ENCODE results near the gene THOP1. TPM values are rescaled to one million over a fixed set of nuclear protein-coding genes. Genes with fewer than 3 reads are reported as not detected.

Gene THOP1
- total RNA-seq, 4 donors from 2014 or later, result 35.8 to 91.8 (median 42.9) TPM

- DNase-seq (ENCODE audit: low spot score in 2 of 2), result no peak
- H3K4me3 ChIP-seq, result no peak overlapping the region
- no peaks in the 10 kb centered on the region for H3K27me3 ChIP-seq
- 91% methylated on average over 20 to 22 of the region's 23 CpGs for WGBS, 2 donors
- H3K4me1 ChIP-seq, result no peaks in the 10 kb centered on the region
- H3K36me3 ChIP-seq, result peaks cover 0 to 100% (median 0%) of the 10 kb centered on the region in 3 donors
- no peak for TF ChIP-seq POLR2A (IDR thresholded peaks at IDR 0.05)
- TF ChIP-seq EP300 (IDR thresholded peaks at IDR 0.05), result no peak
- no peak for TF ChIP-seq CTCF (IDR thresholded peaks at IDR 0.05)
- H3K9me3 ChIP-seq, result no peaks in the 10 kb centered on the region
- no peak overlapping the region for H3K27ac ChIP-seq
Measured at GRCh38 chr19:2796659-2797266, 11.5 kb downstream of the THOP1 start.

- peaks cover 0 to 99% (median 0%) of the 10 kb centered on the region in 3 donors for H3K36me3 ChIP-seq
- TF ChIP-seq EP300 (IDR thresholded peaks at IDR 0.05) (no peak), CTCF (IDR thresholded peaks at IDR 0.05) (no peak), POLR2A (IDR thresholded peaks at IDR 0.05) (no peak)
Measured at GRCh38 chr19:2797280-2797679, 12.0 kb downstream of the THOP1 start.

GRCh38 chr19:2798158-2798685 is 12.9 kb downstream of the THOP1 start:
- TF ChIP-seq CTCF (IDR thresholded peaks at IDR 0.05), result no peak
- no peak for TF ChIP-seq POLR2A (IDR thresholded peaks at IDR 0.05)
- TF ChIP-seq EP300 (IDR thresholded peaks at IDR 0.05), result no peak
- Histone ChIP-seq H3K36me3 (peaks cover 0 to 98% (median 0%) of the 10 kb centered on the region in 3 donors), H3K9me3 (no peaks in the 10 kb centered on the region), H3K4me1 (no peaks in the 10 kb centered on the region), H3K27ac (no peak overlapping the region), H3K4me3 (no peak overlapping the region), H3K27me3 (no peaks in the 10 kb centered on the region)
- WGBS, 2 donors, result 95% methylated on average over 16 of the region's 16 CpGs
- no peak for DNase-seq (ENCODE audit: low spot score in 2 of 2)

More at GRCh38 chr19:2797280-2797679, 12.0 kb downstream of the THOP1 start:
- no peaks in the 10 kb centered on the region for H3K4me1 ChIP-seq
- 91 to 94% methylated on average over 15 of the region's 15 CpGs for WGBS, 2 donors
- H3K4me3 ChIP-seq, result no peak overlapping the region
- DNase-seq (ENCODE audit: low spot score in 2 of 2), result no peak
- H3K9me3 ChIP-seq, result no peaks in the 10 kb centered on the region
- H3K27me3 ChIP-seq, result no peaks in the 10 kb centered on the region
- no peak overlapping the region for H3K27ac ChIP-seq

- Histone ChIP-seq H3K36me3 (peaks cover 0 to 98% (median 0%) of the 10 kb centered on the region in 3 donors), H3K27me3 (no peaks in the 10 kb centered on the region), H3K4me3 (no peak overlapping the region), H3K27ac (no peak overlapping the region), H3K4me1 (no peaks in the 10 kb centered on the region), H3K9me3 (no peaks in the 10 kb centered on the region)
- no peak for TF ChIP-seq POLR2A (IDR thresholded peaks at IDR 0.05)
- WGBS, 2 donors, result 93 to 96% methylated on average over 5 to 7 of the region's 7 CpGs
- DNase-seq (ENCODE audit: low spot score in 2 of 2), result no peak
Measured at GRCh38 chr19:2798733-2799132, 13.4 kb downstream of the THOP1 start.

- DNase-seq (ENCODE audit: low spot score in 2 of 2), result no peak
- no peak overlapping the region for H3K27ac ChIP-seq
- no peaks in the 10 kb centered on the region for H3K27me3 ChIP-seq
- peaks cover 0 to 98% (median 0%) of the 10 kb centered on the region in 3 donors for H3K36me3 ChIP-seq
- H3K4me3 ChIP-seq, result no peak overlapping the region
- WGBS, 2 donors, result 93 to 95% methylated on average over 41 of the region's 41 CpGs
- H3K4me1 ChIP-seq, result no peaks in the 10 kb centered on the region
- TF ChIP-seq CTCF (IDR thresholded peaks at IDR 0.05) (no peak), EP300 (IDR thresholded peaks at IDR 0.05) (no peak), POLR2A (IDR thresholded peaks at IDR 0.05) (no peak)
- no peaks in the 10 kb centered on the region for H3K9me3 ChIP-seq
Measured at GRCh38 chr19:2799273-2800020, 14.1 kb downstream of the THOP1 start.
